SK-N-DZ (cell line): ENCODE results near the gene CA4.

Experiments used
- DNase-seq: peaks from one replicate; pipeline ENCODE4 v3.0.0-alpha.2; 2015; ENCODE audit warnings: low spot score

Gene CA4

GRCh38 chr17:60154616-60155426 lies 5.0 kb downstream of the CA4 start:
- no peak for DNase-seq

- DNase-seq: no peak
Measured at GRCh38 chr17:60155427-60155814, 5.6 kb downstream of the CA4 start.

GRCh38 chr17:60155815-60156214 lies 6.0 kb downstream of the CA4 start:
- no peak for DNase-seq

- no peak for DNase-seq
Measured at GRCh38 chr17:60156746-60157145, 7.0 kb downstream of the CA4 start.

GRCh38 chr17:60157487-60158040 lies 7.8 kb downstream of the CA4 start:
- no peak for DNase-seq

GRCh38 chr17:60158751-60159478 lies 9.1 kb downstream of the CA4 start:
- no peak for DNase-seq

GRCh38 chr17:60159479-60159866 lies 9.7 kb downstream of the CA4 start:
- no peak for DNase-seq

GRCh38 chr17:60160829-60161501 lies 11.2 kb downstream of the CA4 start:
- no peak for DNase-seq

GRCh38 chr17:60161598-60162330 lies 12.0 kb downstream of the CA4 start:
- no peak for DNase-seq

GRCh38 chr17:60163108-60163784 lies 13.5 kb downstream of the CA4 start:
- DNase-seq: peak; percentile 78

- DNase-seq: no peak
Measured at GRCh38 chr17:60164164-60164563, 14.4 kb downstream of the CA4 start.

GRCh38 chr17:60164697-60165096 lies 14.9 kb downstream of the CA4 start:
- no peak for DNase-seq

GRCh38 chr17:60165223-60165622 lies 15.4 kb downstream of the CA4 start:
- no peak for DNase-seq

- no peak for DNase-seq
Measured at GRCh38 chr17:60165971-60166370, 16.2 kb downstream of the CA4 start.

- no peak for DNase-seq
Measured at GRCh38 chr17:60167065-60167741, 17.4 kb downstream of the CA4 start.

- DNase-seq: peak; percentile 15
Measured at GRCh38 chr17:60168654-60169053, 18.9 kb downstream of the CA4 start.

- DNase-seq: peak; percentile 36
Measured at GRCh38 chr17:60169921-60170817, 20.4 kb downstream of the CA4 start.

GRCh38 chr17:60170835-60171752 lies 21.3 kb downstream of the CA4 start:
- no peak for DNase-seq
